Measurements from ENCODE around the gene CISTR.

GRCh38 chr12:53752192-53752601, 418 bp upstream of the CISTR start:
- TF ChIP-seq EP300 (conservative IDR thresholded peaks at IDR 0.05; ENCODE audit: poor library complexity, severe bottlenecking) (no peak), POLR2AphosphoS5 (IDR thresholded peaks at IDR 0.05) (no peak), EZH2 (IDR thresholded peaks at IDR 0.05; ENCODE audit: borderline replicate concordance, insufficient read depth, low read length, poor library complexity, severe bottlenecking) (no peak), MXI1 (conservative IDR thresholded peaks at IDR 0.05; ENCODE audit: poor library complexity, severe bottlenecking) (no peak), SMC3 (conservative IDR thresholded peaks at IDR 0.05; ENCODE audit: poor library complexity) (no peak), TAF1 (IDR thresholded peaks at IDR 0.05; ENCODE audit: low read depth) (no peak)
- TF ChIP-seq, protein P1, sequence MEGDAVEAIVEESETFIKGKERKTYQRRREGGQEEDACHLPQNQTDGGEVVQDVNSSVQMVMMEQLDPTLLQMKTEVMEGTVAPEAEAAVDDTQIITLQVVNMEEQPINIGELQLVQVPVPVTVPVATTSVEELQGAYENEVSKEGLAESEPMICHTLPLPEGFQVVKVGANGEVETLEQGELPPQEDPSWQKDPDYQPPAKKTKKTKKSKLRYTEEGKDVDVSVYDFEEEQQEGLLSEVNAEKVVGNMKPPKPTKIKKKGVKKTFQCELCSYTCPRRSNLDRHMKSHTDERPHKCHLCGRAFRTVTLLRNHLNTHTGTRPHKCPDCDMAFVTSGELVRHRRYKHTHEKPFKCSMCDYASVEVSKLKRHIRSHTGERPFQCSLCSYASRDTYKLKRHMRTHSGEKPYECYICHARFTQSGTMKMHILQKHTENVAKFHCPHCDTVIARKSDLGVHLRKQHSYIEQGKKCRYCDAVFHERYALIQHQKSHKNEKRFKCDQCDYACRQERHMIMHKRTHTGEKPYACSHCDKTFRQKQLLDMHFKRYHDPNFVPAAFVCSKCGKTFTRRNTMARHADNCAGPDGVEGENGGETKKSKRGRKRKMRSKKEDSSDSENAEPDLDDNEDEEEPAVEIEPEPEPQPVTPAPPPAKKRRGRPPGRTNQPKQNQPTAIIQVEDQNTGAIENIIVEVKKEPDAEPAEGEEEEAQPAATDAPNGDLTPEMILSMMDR (IDR thresholded peaks at IDR 0.05; ENCODE audit: poor library complexity, severe bottlenecking) = no peak
- TF ChIP-seq, protein P2, sequence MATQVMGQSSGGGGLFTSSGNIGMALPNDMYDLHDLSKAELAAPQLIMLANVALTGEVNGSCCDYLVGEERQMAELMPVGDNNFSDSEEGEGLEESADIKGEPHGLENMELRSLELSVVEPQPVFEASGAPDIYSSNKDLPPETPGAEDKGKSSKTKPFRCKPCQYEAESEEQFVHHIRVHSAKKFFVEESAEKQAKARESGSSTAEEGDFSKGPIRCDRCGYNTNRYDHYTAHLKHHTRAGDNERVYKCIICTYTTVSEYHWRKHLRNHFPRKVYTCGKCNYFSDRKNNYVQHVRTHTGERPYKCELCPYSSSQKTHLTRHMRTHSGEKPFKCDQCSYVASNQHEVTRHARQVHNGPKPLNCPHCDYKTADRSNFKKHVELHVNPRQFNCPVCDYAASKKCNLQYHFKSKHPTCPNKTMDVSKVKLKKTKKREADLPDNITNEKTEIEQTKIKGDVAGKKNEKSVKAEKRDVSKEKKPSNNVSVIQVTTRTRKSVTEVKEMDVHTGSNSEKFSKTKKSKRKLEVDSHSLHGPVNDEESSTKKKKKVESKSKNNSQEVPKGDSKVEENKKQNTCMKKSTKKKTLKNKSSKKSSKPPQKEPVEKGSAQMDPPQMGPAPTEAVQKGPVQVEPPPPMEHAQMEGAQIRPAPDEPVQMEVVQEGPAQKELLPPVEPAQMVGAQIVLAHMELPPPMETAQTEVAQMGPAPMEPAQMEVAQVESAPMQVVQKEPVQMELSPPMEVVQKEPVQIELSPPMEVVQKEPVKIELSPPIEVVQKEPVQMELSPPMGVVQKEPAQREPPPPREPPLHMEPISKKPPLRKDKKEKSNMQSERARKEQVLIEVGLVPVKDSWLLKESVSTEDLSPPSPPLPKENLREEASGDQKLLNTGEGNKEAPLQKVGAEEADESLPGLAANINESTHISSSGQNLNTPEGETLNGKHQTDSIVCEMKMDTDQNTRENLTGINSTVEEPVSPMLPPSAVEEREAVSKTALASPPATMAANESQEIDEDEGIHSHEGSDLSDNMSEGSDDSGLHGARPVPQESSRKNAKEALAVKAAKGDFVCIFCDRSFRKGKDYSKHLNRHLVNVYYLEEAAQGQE (IDR thresholded peaks at IDR 0.05; ENCODE audit: borderline replicate concordance) = no peak

Data from neural cell (in vitro differentiated cells).